GM10266 (cell line): ENCODE measurements around the gene SGIP1.

Experiments
- DNase-seq: peaks from one replicate; pipeline ENCODE4 v3.0.0; 2012; ENCODE audit errors: extremely low spot score
- TF ChIP-seq, protein P1 (sequence below): IDR thresholded peaks from 2 replicates; pipeline ENCODE4 v1.5.1; 2012; ENCODE audit warnings: mild to moderate bottlenecking, low read depth; ENCODE audit not compliant: control insufficient read depth, insufficient read depth; ENCODE audit errors: missing control alignments

SGIP1 gene

GRCh38 chr1:66520655-66521054 lies 13.3 kb upstream of the SGIP1 start:
- no peak for DNase-seq
- TF ChIP-seq, protein P1, sequence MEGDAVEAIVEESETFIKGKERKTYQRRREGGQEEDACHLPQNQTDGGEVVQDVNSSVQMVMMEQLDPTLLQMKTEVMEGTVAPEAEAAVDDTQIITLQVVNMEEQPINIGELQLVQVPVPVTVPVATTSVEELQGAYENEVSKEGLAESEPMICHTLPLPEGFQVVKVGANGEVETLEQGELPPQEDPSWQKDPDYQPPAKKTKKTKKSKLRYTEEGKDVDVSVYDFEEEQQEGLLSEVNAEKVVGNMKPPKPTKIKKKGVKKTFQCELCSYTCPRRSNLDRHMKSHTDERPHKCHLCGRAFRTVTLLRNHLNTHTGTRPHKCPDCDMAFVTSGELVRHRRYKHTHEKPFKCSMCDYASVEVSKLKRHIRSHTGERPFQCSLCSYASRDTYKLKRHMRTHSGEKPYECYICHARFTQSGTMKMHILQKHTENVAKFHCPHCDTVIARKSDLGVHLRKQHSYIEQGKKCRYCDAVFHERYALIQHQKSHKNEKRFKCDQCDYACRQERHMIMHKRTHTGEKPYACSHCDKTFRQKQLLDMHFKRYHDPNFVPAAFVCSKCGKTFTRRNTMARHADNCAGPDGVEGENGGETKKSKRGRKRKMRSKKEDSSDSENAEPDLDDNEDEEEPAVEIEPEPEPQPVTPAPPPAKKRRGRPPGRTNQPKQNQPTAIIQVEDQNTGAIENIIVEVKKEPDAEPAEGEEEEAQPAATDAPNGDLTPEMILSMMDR, result no peak

GRCh38 chr1:66521721-66522365 lies 12.1 kb upstream of the SGIP1 start:
- TF ChIP-seq, protein P1, result no peak
- no peak for DNase-seq

GRCh38 chr1:66523562-66523961 lies 10.4 kb upstream of the SGIP1 start:
- no peak for DNase-seq
- TF ChIP-seq, protein P1, result no peak

DNA sequence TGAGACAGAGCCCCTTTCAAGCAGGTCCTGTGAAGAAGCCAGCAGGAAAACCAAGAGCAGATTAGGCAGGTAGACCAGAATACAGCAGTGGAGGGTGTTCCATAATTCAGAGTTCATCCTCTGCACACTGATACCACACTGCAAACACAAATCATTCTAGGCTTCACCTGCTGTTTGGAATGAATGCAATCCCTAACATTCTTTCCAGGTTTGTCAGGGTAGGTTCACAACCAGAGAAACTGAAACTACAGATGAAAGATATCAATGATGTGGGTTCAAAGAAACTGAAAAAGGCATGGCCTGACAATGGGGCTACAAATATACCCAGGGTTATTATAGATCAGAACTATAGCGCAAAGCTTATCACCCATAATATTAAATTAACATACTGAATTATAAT lies 8.9 kb upstream of the SGIP1 start:
- TF ChIP-seq, protein P1, result no peak
- DNase-seq, result no peak

- no peak for DNase-seq
- TF ChIP-seq, protein P1, result no peak
Observed at GRCh38 chr1:66526036-66526435, 7.9 kb upstream of the SGIP1 start.

- TF ChIP-seq, protein P1, result no peak
- DNase-seq, result no peak
Observed at GRCh38 chr1:66526991-66527390, 7.0 kb upstream of the SGIP1 start.

DNA sequence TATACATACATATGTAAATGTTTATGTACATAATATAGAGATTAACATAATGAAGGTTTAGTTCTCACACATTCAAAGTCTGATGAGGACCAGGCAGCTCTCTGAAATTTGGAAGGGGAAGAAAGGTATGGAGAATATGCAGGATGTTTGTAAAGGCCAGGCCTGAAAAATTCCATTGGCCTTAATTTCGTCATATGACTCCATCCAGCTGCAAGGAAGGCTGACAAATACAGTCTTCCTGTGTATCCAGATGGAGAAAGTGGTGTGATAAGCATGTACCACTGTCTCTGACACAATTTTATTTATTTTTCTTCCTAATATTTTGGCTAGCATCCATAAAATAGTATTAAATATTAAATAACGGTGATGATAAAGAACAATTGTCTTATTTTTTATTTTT lies 6.3 kb upstream of the SGIP1 start:
- TF ChIP-seq, protein P1, result no peak
- no peak for DNase-seq
